GM23338 (cell line): ENCODE measurements around the gene RPS2.

Experiments used
- CREB1 ChIP-seq: fragments of 250-450 bp; sonication (Bioruptor Pico); IDR thresholded peaks from 2 replicates; pipeline ENCODE4 v1.5.0; 2020; ENCODE audit warnings: low read depth, mild to moderate bottlenecking, moderate library complexity
- CTCF ChIP-seq, 2 experiments: fragments of 200-600 bp in 1 of 2; sonication (generic) in 1 of 2; conservative IDR thresholded peaks; 2 replicates each; pipeline versions ENCODE4 v1.5.1 to v1.6.1; 2016 to 2017; ENCODE audit warnings: antibody characterized with exemption in 2 of 2, low read depth in 2 of 2, mild to moderate bottlenecking in 2 of 2, moderate library complexity in 1 of 2
- EZH2 ChIP-seq: fragments of 200-600 bp; sonication (generic); IDR thresholded peaks from one replicate; pipeline ENCODE4 v1.8.0; 2017; ENCODE audit warnings: antibody characterized with exemption, mild to moderate bottlenecking, low read depth; ENCODE audit not compliant: unreplicated experiment
- EZH2phosphoT487 ChIP-seq: fragments of 200-600 bp; sonication (generic); IDR thresholded peaks from one replicate; pipeline ENCODE4 v1.8.1; 2018; ENCODE audit warnings: antibody characterized with exemption; ENCODE audit not compliant: unreplicated experiment
- JUNB ChIP-seq: IDR thresholded peaks from one replicate; pipeline ENCODE4 v1.6.1; 2016; ENCODE audit warnings: antibody characterized with exemption; ENCODE audit not compliant: unreplicated experiment
- NANOG ChIP-seq: IDR thresholded peaks from 2 replicates; pipeline ENCODE4 v1.6.1; 2016; ENCODE audit warnings: antibody characterized with exemption, borderline replicate concordance
- POLR2AphosphoS5 ChIP-seq: IDR thresholded peaks from 2 replicates; pipeline ENCODE4 v1.6.1; 2016; ENCODE audit warnings: antibody characterized with exemption, low read depth
- REST ChIP-seq: IDR thresholded peaks from one replicate; pipeline ENCODE4 v1.6.1; 2018; ENCODE audit warnings: antibody characterized with exemption; ENCODE audit not compliant: unreplicated experiment

- TF ChIP-seq CTCF (conservative IDR thresholded peaks at IDR 0.05; ENCODE audit: low read depth in 2 of 2) (no peak), POLR2AphosphoS5 (no peak), NANOG (no peak), CREB1 (CRISPR knock-in tag) (no peak), EZH2phosphoT487 (no peak), REST (no peak), EZH2 (no peak), JUNB (no peak)
These were observed 51.1 kb downstream of the RPS2 start for GRCh38 chr16:1913327-1914083.
